Coronary artery (tissue), 2 donors: ENCODE measurements around the gene DBNDD2.

Experiments used
- DNase-seq: peaks from one replicate; pipeline ENCODE4 v3.0.0-alpha.2; 2017; ENCODE audit warnings: low spot score
- H3K27ac ChIP-seq, 2 donors: fragments of 200-600 bp; sonication (generic); one replicate each; pipeline ENCODE4 v1.5.1; 2016 to 2019
- H3K4me3 ChIP-seq: fragments of 200-600 bp; sonication (generic); 2 replicates; pipeline ENCODE4 v1.5.1; 2016; ENCODE audit warnings: mild to moderate bottlenecking, moderate library complexity
- TF ChIP-seq, protein P1 (sequence below): fragments of 200-600 bp; sonication (generic); IDR thresholded peaks from one replicate; pipeline ENCODE4 v1.5.1; 2019; ENCODE audit warnings: antibody characterized with exemption

Gene DBNDD2

DNA sequence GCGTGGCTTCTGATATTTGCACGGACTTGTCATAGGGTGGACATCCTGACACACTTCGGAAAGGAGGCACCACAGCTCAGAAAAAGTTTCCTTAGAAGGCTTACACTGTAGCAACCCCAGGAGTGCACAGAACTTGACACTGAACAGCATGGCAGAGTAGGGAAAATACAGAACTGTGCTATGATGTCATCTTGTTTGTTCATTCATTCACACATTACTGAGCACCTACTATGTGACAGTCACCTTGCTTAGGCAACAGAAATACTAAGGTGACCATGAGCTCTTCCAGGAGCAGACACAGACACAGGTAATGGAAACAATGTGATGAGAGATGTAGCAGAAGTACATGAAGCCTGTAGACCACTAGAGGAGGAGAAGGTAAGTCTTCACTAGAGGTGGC lies 5.4 kb downstream of the DBNDD2 start:
- no peak for DNase-seq
- H3K4me3 ChIP-seq = no peak overlapping the region
- H3K27ac ChIP-seq = no peak overlapping the region
- TF ChIP-seq, protein P1, sequence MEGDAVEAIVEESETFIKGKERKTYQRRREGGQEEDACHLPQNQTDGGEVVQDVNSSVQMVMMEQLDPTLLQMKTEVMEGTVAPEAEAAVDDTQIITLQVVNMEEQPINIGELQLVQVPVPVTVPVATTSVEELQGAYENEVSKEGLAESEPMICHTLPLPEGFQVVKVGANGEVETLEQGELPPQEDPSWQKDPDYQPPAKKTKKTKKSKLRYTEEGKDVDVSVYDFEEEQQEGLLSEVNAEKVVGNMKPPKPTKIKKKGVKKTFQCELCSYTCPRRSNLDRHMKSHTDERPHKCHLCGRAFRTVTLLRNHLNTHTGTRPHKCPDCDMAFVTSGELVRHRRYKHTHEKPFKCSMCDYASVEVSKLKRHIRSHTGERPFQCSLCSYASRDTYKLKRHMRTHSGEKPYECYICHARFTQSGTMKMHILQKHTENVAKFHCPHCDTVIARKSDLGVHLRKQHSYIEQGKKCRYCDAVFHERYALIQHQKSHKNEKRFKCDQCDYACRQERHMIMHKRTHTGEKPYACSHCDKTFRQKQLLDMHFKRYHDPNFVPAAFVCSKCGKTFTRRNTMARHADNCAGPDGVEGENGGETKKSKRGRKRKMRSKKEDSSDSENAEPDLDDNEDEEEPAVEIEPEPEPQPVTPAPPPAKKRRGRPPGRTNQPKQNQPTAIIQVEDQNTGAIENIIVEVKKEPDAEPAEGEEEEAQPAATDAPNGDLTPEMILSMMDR = no peak

DNA sequence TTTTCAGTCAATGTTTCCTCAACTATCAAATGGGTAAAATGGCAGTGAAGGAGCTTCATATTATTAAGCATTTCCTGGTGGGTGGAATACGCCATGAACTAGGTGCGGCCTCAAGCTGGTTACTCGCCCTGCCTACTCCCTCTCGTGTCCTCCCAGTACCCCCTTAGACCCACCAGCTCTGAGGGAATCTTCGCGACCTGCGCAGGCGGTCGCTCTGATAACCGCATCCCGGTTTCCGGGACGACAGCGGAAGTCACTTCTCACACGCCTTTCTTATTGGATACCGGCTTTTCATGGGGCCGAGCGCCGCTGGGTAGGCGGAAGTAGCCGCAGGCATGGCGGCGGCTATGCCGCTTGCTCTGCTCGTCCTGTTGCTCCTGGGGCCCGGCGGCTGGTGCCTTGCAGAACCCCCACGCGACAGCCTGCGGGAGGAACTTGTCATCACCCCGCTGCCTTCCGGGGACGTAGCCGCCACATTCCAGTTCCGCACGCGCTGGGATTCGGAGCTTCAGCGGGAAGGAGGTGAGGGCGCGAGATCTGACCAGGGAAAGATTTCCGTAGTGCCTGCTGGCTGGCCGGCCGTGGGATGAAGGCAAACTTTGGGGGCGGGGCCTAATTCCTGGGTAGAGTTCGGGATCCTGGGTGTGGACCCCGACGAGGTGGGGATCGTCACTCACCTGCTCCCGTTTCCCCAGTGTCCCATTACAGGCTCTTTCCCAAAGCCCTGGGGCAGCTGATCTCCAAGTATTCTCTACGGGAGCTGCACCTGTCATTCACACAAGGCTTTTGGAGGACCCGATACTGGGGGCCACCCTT lies 7.9 kb downstream of the DBNDD2 start, which contains the start of gene PIGT:
TSS of gene PIGT (plus strand) at position 320 of the 816 bp plus-strand sequence. CDS start at position 336, 16 bp downstream.
- H3K4me3 ChIP-seq = peak within 1 kb of the TSS; percentile 77
- TF ChIP-seq, protein P1 = no peak
- DNase-seq = peak; percentile 89
- H3K27ac ChIP-seq = peak within 1 kb of the TSS; percentile 80 to 83

DNA sequence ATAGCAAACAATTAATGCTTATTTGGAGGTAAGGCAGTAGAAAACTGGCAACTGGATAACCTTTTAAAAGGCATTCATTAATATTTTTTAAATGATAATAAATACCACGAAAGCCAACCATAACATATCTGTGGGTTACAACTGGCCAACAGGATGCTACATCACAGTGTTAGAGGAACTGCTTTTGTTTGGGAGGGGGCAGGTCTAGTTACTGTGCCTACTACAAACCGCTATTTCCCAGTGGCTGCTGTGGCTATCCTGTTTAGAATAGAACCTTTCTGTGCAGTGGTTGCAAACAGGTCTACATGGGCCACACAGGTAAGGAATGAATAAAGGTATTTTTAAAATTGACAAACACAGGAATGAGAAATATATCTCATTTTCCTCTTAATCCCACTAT lies 8.8 kb downstream of the DBNDD2 start:
- peak overlapping the region; percentile 77 for H3K4me3 ChIP-seq
- H3K27ac ChIP-seq = peak overlapping the region in 1 of 2 donors; percentile 80
- no peak for DNase-seq
- TF ChIP-seq, protein P1 = no peak

DNA sequence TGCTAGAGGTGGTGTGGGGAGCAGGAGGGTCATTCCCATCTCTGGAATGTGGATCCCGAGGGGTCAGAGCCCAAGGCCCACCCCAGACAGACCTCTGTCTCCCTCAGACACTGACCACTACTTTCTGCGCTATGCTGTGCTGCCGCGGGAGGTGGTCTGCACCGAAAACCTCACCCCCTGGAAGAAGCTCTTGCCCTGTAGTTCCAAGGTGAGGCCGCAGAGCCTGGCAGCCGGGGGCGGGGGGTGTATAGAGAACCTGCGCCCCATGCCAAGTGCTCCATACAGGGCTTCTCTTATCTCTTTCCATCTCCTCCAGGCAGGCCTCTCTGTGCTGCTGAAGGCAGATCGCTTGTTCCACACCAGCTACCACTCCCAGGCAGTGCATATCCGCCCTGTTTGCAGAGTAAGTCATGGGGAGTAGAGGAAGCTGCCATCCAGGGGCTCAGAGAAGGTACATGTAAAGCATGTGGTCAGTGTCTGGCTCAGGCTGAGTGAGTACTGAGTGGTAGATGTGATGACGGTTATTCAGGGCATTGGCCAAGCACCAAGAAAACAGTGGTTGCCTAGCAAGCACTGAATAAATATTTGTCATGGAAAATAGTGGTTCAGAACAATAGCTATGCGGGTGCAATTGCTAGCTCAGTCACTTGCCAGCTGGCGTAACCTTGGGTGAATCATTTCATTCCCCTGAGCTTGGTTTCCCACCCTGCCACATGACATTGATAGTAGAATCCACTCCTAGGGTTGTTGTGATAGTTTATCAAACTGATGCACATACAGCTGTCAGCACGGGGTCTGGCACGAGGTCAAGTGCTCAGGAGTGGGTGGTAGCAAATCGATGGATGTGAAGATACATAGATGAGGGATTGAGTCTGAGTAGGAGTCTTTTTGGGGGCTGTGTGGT lies 11.4 kb downstream of the DBNDD2 start:
- DNase-seq = no peak
- TF ChIP-seq, protein P1 = no peak
- H3K27ac ChIP-seq = peak overlapping the region; percentile 39 to 82
- no peak overlapping the region for H3K4me3 ChIP-seq

DNA sequence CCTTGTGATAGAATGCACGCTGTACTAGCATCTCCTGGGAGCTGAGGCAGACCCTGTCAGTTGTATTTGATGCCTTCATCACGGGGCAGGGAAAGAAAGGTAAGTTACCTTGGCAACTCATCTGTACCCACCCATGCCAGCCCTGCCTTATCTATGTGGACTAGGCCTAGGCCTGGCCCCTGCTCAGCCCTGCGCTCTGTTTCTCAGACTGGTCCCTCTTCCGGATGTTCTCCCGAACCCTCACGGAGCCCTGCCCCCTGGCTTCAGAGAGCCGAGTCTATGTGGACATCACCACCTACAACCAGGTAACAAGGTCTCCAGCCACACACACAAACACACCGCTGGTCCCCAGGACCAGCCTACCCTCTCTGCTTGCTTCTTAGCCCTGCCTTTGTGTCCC lies 12.0 kb downstream of the DBNDD2 start:
- Histone ChIP-seq H3K27ac (peak overlapping the region; percentile 39 to 82), H3K4me3 (no peak overlapping the region)
- no peak for DNase-seq
- TF ChIP-seq, protein P1 = no peak

DNA sequence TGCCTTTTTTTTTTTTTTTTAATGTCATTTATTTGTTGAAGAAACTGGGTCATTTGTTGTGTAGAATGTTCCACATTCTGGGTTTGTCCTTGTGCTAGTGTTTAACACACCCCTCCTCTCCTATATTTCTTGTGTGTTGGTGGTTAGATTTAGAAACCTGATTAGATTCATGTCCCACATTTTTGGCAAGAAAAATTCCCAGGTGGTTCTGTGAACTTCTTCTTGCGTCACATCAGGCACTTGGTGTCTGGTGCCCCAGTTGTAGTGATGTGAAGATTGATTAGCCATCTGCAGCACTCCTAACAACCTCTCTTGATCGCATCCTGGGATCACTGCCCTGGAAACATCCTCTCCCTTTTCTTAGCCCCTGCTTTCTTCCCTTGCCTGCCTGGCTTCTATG lies 15.6 kb downstream of the DBNDD2 start:
- TF ChIP-seq, protein P1 = no peak
- H3K4me3 ChIP-seq = no peak overlapping the region
- no peak for DNase-seq
- no peak overlapping the region for H3K27ac ChIP-seq
